SK-N-SH (cell line): ENCODE measurements around the gene RECK.

Experiments used
- EZH2phosphoT487 ChIP-seq: fragments of 200-600 bp; sonication (generic); IDR thresholded peaks from 2 replicates; pipeline ENCODE4 v1.6.1; 2017; ENCODE audit warnings: low read depth, mixed run types, mild to moderate bottlenecking, antibody characterized with exemption, moderate library complexity, borderline replicate concordance
- GABPA ChIP-seq: IDR thresholded peaks from 2 replicates; pipeline ENCODE4 v1.4.0; 2012; ENCODE audit warnings: low read depth, mild to moderate bottlenecking
- JUND ChIP-seq: IDR thresholded peaks from 2 replicates; pipeline ENCODE4 v1.4.0; 2012

- TF ChIP-seq EZH2phosphoT487 (no peak), GABPA (peak; percentile 62), JUND (no peak)
Measured at GRCh38 chr9:36151316-36152210, 114.8 kb downstream of the RECK start.
